ENCODE measurements around the gene TMEM204. TPM values are rescaled to one million over a fixed set of nuclear protein-coding genes. Genes with fewer than 3 reads are reported as not detected.

Gene TMEM204
- total and polyA plus RNA-seq, 8 donors: 2.4 to 9.8 (median 5.0) TPM

- Histone ChIP-seq H3K4me1 (peaks cover 6 to 12% (median 10%) of the 10 kb centered on the region in 3 donors), H3K27me3 (no peaks in the 10 kb centered on the region), H3K4me3 (peak overlapping the region in 1 of 4 donors; percentile 76), H3K9me3 (no peaks in the 10 kb centered on the region), H3K36me3 (peaks cover 0 to 1% (median 0%) of the 10 kb centered on the region in 3 donors), H3K27ac (no peak overlapping the region)
- no peak for DNase-seq
- no peak for TF ChIP-seq CTCF (IDR thresholded peaks at IDR 0.05)
- intact Hi-C loops (cut with DNase I): no loop called here
- WGBS, 2 donors: 82 to 89% methylated on average over 13 of the region's 13 CpGs
- FAIRE-seq: no peak
- no peak for ATAC-seq
These were observed 38.8 kb upstream of the TMEM204 start for GRCh38 chr16:1494711-1495110.

GRCh38 chr16:1495211-1495888 is 38.1 kb upstream of the TMEM204 start:
- 91 to 92% methylated on average over 39 of the region's 39 CpGs for WGBS, 2 donors
- FAIRE-seq (no peak), DNase-seq (no peak), ATAC-seq (no peak)
- peaks cover 0 to 8% (median 0%) of the 10 kb centered on the region in 3 donors for H3K36me3 ChIP-seq
- H3K4me3 ChIP-seq: no peak overlapping the region
- H3K9me3 ChIP-seq: no peaks in the 10 kb centered on the region
- no peak for TF ChIP-seq CTCF (IDR thresholded peaks at IDR 0.05)
- intact Hi-C loops (cut with DNase I): no loop called here
- no peak overlapping the region for H3K27ac ChIP-seq
- no peaks in the 10 kb centered on the region for H3K27me3 ChIP-seq
- peaks cover 6 to 12% (median 10%) of the 10 kb centered on the region in 3 donors for H3K4me1 ChIP-seq

GRCh38 chr16:1495889-1496262 is 37.6 kb upstream of the TMEM204 start:
- no peak for ATAC-seq
- peaks cover 6 to 12% (median 10%) of the 10 kb centered on the region in 3 donors for H3K4me1 ChIP-seq
- H3K36me3 ChIP-seq: peaks cover 0 to 13% (median 0%) of the 10 kb centered on the region in 3 donors
- DNase-seq: peak in 1 of 6 donors; percentile 48
- H3K9me3 ChIP-seq: no peaks in the 10 kb centered on the region
- H3K27me3 ChIP-seq: no peaks in the 10 kb centered on the region
- intact Hi-C loops (cut with DNase I): no loop called here
- no peak for FAIRE-seq
- WGBS, 2 donors: 90 to 93% methylated on average over 25 of the region's 25 CpGs
- no peak overlapping the region for H3K27ac ChIP-seq
- H3K4me3 ChIP-seq: no peak overlapping the region
- TF ChIP-seq CTCF (IDR thresholded peaks at IDR 0.05): no peak

GRCh38 chr16:1496464-1496863 is 37.0 kb upstream of the TMEM204 start:
- Histone ChIP-seq H3K4me1 (peaks cover 6 to 12% (median 10%) of the 10 kb centered on the region in 3 donors), H3K36me3 (peaks cover 0 to 14% (median 1%) of the 10 kb centered on the region in 3 donors), H3K27ac (no peak overlapping the region), H3K9me3 (no peaks in the 10 kb centered on the region), H3K27me3 (no peaks in the 10 kb centered on the region), H3K4me3 (no peak overlapping the region)
- ATAC-seq: no peak
- TF ChIP-seq CTCF (IDR thresholded peaks at IDR 0.05): no peak
- DNase-seq: no peak
- FAIRE-seq: no peak
- WGBS, 2 donors: 91 to 92% methylated on average over 25 of the region's 25 CpGs
- intact Hi-C loops (cut with DNase I): no loop called here

- H3K27me3 ChIP-seq: no peaks in the 10 kb centered on the region
- peak in 1 of 6 donors; percentile 73 for DNase-seq
- peaks cover 0 to 21% (median 7%) of the 10 kb centered on the region in 3 donors for H3K36me3 ChIP-seq
- no peak overlapping the region for H3K27ac ChIP-seq
- peaks cover 6 to 12% (median 10%) of the 10 kb centered on the region in 3 donors for H3K4me1 ChIP-seq
- no peak overlapping the region for H3K4me3 ChIP-seq
- intact Hi-C loops (cut with DNase I): no loop called here
- no peaks in the 10 kb centered on the region for H3K9me3 ChIP-seq
- TF ChIP-seq CTCF (IDR thresholded peaks at IDR 0.05): no peak
- ATAC-seq: no peak
- FAIRE-seq: no peak
- WGBS, 2 donors: 91% methylated on average over 13 to 21 of the region's 21 CpGs
These were observed 36.4 kb upstream of the TMEM204 start for GRCh38 chr16:1497014-1497598.

All from pancreas (tissue), 10 donors.